Ectodermal cell (in vitro differentiated cells): Measurements from ENCODE around the gene SDF2L1.
"Not testable (repeated sequence)": the region's sequence is repeated elsewhere in the genome, so short reads cannot be mapped to it uniquely, and the experiment has no call there.

Experiments used
- H3K27ac ChIP-seq: 2 replicates; pipeline ENCODE4 v1.7.0; 2013; ENCODE audit warnings: mild to moderate bottlenecking, low read depth, low read length; ENCODE audit not compliant: insufficient read depth, poor library complexity, severe bottlenecking
- H3K27me3 ChIP-seq: 2 replicates; pipeline ENCODE4 v1.7.0; 2013; ENCODE audit warnings: mild to moderate bottlenecking, low read length; ENCODE audit not compliant: insufficient read depth, control insufficient read depth, poor library complexity, severe bottlenecking
- H3K36me3 ChIP-seq: one replicate; pipeline ENCODE4 v1.7.0; 2013; ENCODE audit warnings: low read length; ENCODE audit not compliant: control insufficient read depth, insufficient read depth
- H3K4me1 ChIP-seq: one replicate; pipeline ENCODE4 v1.7.0; 2013; ENCODE audit warnings: low read length; ENCODE audit not compliant: control insufficient read depth, insufficient read depth
- H3K4me3 ChIP-seq: 2 replicates; pipeline ENCODE4 v1.7.0; 2013; ENCODE audit warnings: low read depth, low read length, control low read depth; ENCODE audit not compliant: insufficient read depth
- H3K9me3 ChIP-seq: 2 replicates; pipeline ENCODE4 v1.7.0; 2013; ENCODE audit warnings: mild to moderate bottlenecking, low read length, moderate library complexity; ENCODE audit not compliant: control insufficient read depth
- WGBS, 2 experiments: methylation state at CpG; one replicate each; pipeline ENCODE4 v1.1.7; 2013; ENCODE audit warnings: missing lambda C conversion rate in 2 of 2; 5-methylcytosine and 5-hydroxymethylcytosine counted together

The SDF2L1 gene

GRCh38 chr22:21663738-21664137 lies 21.6 kb downstream of the SDF2L1 start:
- 87 to 90% methylated on average over 2 of the region's 2 CpGs for WGBS, 2 experiments
- no peaks in the 10 kb centered on the region for H3K36me3 ChIP-seq
- no peak overlapping the region for H3K27ac ChIP-seq

GRCh38 chr22:21665047-21665851 lies 23.1 kb downstream of the SDF2L1 start:
- Histone ChIP-seq H3K36me3 (no peaks in the 10 kb centered on the region), H3K27ac (no peak overlapping the region), H3K9me3 (no peaks in the 10 kb centered on the region), H3K4me3 (peak overlapping the region; percentile 89), H3K27me3 (no peaks in the 10 kb centered on the region), H3K4me1 (no peaks in the 10 kb centered on the region)
- WGBS, 2 experiments = 78 to 79% methylated on average over 26 of the region's 26 CpGs

More at GRCh38 chr22:21663738-21664137, 21.6 kb downstream of the SDF2L1 start:
- no peaks in the 10 kb centered on the region for H3K9me3 ChIP-seq
- H3K4me1 ChIP-seq = no peaks in the 10 kb centered on the region
- H3K27me3 ChIP-seq = no peaks in the 10 kb centered on the region
- no peak overlapping the region for H3K4me3 ChIP-seq

DNA sequence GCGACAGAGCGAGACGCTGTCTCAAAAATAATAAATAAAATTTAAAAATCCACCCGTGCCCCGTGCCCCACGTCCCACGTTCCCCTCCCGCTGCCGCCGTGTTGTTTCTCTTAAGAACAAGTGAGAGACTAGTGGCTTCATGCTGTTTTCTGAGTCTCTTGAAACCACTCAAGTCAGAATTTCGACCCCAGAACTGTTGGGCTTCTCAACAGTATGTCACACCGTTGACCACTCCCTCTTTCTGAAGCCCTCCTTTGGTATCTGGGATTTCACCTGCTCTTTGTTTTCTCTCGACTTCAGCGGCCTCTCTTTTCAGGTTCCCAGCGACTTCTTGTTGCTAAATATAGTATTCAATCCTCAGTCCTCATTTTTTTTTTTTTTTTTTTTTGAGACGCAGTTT lies 24.7 kb downstream of the SDF2L1 start:
- WGBS, 2 experiments = 56 to 62% methylated on average over 16 of the region's 16 CpGs
- Histone ChIP-seq H3K9me3 (no peaks in the 10 kb centered on the region), H3K27me3 (no peaks in the 10 kb centered on the region), H3K27ac (no peak overlapping the region), H3K4me1 (no peaks in the 10 kb centered on the region), H3K4me3 (peak overlapping the region; percentile 89), H3K36me3 (no peaks in the 10 kb centered on the region)

DNA sequence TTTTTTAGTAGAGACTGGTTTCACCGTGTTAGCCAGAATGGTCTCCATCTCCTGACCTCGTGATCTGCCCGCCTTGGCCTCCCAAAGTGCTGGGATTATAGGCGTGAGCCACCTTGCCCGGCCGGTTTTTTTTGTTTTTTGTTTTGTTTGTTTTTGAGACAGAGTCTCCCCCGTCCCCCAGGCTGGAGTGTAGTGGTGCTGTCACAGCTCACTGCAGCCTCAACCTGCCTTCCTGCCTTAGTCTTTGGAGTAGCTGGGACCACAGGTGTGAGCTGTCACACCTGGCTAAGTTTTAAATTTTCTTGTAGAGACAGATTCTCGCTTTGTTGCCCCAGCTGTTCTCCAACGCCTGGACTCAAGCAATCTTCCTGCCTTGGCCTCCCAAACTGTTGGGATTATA lies 26.9 kb downstream of the SDF2L1 start:
- Histone ChIP-seq H3K27me3 (no peaks in the 10 kb centered on the region), H3K9me3 (no peaks in the 10 kb centered on the region), H3K27ac (no peak overlapping the region), H3K4me1 (no peaks in the 10 kb centered on the region), H3K36me3 (no peaks in the 10 kb centered on the region), H3K4me3 (no peak overlapping the region)
- 91 to 92% methylated on average over 9 of the region's 9 CpGs for WGBS, 2 experiments

DNA sequence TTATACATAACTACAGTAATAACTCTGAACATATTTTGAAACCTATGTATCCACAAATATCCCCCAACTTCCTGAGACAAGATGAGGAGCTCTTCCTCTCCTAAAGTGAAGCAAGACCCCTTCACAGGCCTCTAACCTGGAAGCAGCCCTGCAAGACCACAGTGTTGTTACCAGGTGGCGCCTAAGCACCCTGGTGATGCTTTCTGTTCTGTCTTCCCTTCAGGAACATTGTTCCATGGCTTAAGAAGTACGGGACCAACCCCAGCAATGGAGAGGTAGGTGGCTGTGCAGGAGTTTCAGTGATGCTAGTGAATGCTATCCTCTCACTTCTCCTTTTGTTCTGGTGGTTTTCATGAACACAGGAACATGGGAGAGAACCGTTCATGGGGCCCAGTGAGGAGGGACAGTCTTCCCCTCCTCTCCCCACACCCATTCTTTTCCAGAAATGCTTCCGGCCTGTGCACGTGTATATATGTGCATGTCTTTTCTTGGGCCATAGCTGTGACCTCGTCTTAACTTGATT lies 30.1 kb downstream of the SDF2L1 start:
- H3K4me1 ChIP-seq = no peaks in the 10 kb centered on the region
- H3K36me3 ChIP-seq = no peaks in the 10 kb centered on the region
- no peak overlapping the region for H3K27ac ChIP-seq
- H3K9me3 ChIP-seq = no peaks in the 10 kb centered on the region
- no peak overlapping the region for H3K4me3 ChIP-seq
- WGBS, 2 experiments = 93 to 95% methylated on average over 6 of the region's 6 CpGs
- no peaks in the 10 kb centered on the region for H3K27me3 ChIP-seq

DNA sequence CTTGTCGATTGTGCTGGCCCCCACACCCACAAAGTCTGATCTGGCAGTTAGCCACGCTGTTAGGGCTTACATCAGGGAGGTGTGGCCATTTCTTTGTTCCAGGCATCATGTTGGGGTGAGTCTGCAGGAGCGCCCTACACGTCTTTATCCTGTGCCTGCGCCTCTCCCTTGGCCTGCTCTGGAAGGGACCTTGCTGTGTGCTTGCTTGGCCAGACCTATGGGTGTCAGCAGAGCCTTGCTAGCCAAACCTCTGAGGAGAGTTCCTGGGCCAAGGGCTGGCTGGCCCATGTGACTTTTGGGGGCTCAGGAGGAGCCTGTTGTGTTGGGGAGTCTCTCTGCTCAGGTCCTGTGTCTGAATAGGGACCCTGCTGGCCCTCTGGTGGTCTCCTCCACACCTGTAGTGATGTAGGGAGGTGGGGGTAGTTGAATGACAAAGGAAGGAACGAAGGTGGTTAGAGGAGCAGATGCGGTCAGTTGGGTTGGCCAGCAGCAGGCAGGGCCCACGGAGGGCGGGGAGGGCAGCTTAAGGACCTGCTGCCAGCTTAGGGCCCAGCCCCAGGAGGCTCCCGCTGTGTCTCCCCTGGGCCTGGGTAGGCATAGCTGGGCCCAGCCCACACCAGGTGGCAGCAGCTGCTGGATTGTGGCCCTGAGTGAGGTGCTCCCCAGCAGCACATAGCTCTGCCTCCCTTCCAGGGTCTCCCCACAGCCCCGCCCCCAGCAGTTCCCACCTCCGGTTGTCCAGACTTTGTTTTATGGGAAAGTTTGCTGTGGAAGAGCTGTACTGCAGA lies 31.6 kb downstream of the SDF2L1 start:
- Histone ChIP-seq H3K36me3 (no peaks in the 10 kb centered on the region), H3K27me3 (no peaks in the 10 kb centered on the region), H3K27ac (no peak overlapping the region), H3K9me3 (no peaks in the 10 kb centered on the region), H3K4me3 (no peak overlapping the region), H3K4me1 (no peaks in the 10 kb centered on the region)
- 90 to 93% methylated on average over 10 to 12 of the region's 12 CpGs for WGBS, 2 experiments

GRCh38 chr22:21674638-21675245 lies 32.6 kb downstream of the SDF2L1 start:
- 93 to 95% methylated on average over 12 of the region's 12 CpGs for WGBS, 2 experiments

DNA sequence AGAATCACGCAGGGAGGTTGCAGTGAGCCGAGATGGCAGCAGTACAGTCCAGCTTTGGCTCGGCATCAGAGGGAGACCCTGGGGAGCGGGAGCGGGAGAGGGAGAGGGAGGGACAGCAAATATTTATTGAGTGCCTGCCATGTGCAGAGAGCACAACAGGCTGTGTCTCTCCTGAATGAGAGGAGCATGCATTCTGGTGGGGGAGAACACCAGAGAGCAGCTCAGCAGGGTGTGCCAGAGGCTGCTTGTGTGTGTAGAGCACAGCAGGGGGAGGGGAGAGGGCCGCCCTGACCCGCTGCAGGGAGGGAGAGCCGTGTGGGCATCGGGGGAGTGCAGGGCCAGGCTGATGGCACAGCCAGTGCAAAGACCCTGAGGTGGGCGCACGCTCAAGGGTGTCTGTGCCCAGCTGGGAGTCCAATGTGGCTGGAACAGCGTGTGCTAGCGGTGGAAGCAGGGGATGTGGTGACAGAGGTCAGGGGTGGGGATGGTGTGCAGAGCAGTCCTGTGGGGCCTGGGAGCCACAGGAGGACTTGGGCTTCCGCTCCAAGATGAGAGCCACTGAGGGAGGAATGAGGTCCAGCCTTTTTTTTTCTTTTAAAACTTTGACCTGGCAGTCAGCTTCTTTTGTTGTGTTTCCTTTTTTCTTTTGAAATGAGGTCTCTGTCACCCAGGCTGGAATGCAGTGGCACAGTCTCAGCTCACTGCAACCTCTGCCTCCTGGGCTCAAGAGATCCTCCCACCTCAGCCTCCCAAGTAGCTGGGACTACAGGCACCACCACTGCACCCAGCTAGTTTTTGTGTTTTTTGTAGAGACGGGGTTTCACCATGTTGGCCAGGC lies 35.7 kb downstream of the SDF2L1 start:
- Histone ChIP-seq H3K9me3 (no peaks in the 10 kb centered on the region), H3K36me3 (peaks cover 3% of the 10 kb centered on the region), H3K27ac (no peak overlapping the region), H3K27me3 (no peaks in the 10 kb centered on the region), H3K4me3 (no peak overlapping the region), H3K4me1 (no peaks in the 10 kb centered on the region)
- WGBS, 2 experiments = 91 to 95% methylated on average over 15 of the region's 15 CpGs

More at GRCh38 chr22:21674638-21675245, 32.6 kb downstream of the SDF2L1 start:
- H3K4me3 ChIP-seq = no peak overlapping the region
- no peak overlapping the region for H3K27ac ChIP-seq
- H3K4me1 ChIP-seq = no peaks in the 10 kb centered on the region
- no peaks in the 10 kb centered on the region for H3K36me3 ChIP-seq
- no peaks in the 10 kb centered on the region for H3K9me3 ChIP-seq
- no peaks in the 10 kb centered on the region for H3K27me3 ChIP-seq

GRCh38 chr22:21678842-21679241 lies 36.7 kb downstream of the SDF2L1 start:
- not testable (repeated sequence) for H3K9me3 ChIP-seq, H3K27ac ChIP-seq, H3K4me1 ChIP-seq, H3K36me3 ChIP-seq, H3K4me3 ChIP-seq, H3K27me3 ChIP-seq
- WGBS, 2 experiments = 95% methylated on average over 12 of the region's 12 CpGs
